ENCODE data around the gene CMTM2. TPM values are rescaled to one million over a fixed set of nuclear protein-coding genes. Genes with fewer than 3 reads are reported as not detected.

CMTM2 gene
- not detected in 2 replicates for total RNA-seq (2014; rRNA removed; shearing (Covaris generic))

DNA sequence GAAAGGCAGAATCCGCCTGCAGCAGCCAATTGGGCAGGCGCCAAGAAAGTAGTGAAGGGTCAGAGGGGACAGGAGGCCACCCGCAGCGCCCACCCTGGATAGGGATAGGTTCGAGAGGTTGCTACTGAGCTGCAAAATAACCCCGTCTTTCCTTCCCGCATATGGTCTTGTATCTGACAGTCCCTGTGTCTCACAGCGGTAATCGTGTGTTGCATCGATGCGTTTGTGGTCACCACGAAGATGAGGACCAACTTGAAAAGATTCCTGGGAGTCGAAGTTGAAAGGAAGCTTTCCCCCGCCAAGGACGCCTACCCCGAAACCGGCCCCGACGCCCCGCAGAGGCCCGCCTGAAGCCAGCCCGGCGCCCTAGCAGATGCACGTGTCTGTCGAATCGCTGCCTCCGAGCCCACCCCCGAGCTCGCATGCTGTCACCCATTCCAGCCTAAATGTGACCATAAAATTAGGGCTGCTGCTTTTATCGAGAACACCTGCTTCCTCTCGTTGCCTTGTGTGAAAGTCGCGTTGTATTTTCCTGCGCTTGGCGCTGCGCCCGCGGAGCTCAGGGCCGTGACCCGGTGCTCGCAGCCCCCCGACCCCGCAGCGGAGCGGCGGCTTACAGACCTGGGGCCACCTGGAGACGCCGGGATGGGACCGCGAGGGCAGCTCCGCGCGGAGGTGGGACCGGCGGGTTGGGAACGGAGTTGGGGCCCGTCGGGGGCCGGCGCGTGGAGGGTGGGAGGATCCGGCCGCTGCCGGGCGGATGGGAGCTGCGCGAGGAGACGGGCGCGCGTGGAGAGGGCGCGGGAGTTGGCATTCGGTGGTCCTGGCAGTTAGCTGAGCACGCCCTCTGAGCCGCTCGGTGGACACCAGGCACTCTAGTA lies at the start of gene CMTM2:
TSS of gene CMTM2 (plus strand) at position 813 of the 881 bp plus-strand sequence. CDS start 145 bp downstream, outside the sequence.
- DNase-seq (ENCODE audit: low spot score) = no peak

- DNase-seq (ENCODE audit: low spot score) = no peak
Measured at GRCh38 chr16:66529475-66529874, 49.8 kb upstream of the CMTM2 start.

GRCh38 chr16:66534376-66534799 lies 44.9 kb upstream of the CMTM2 start:
- DNase-seq (ENCODE audit: low spot score) = no peak

- no peak for DNase-seq (ENCODE audit: low spot score)
Measured at GRCh38 chr16:66536525-66536924, 42.7 kb upstream of the CMTM2 start.

GRCh38 chr16:66537236-66537635 lies 42.0 kb upstream of the CMTM2 start:
- DNase-seq (ENCODE audit: low spot score) = no peak

DNA sequence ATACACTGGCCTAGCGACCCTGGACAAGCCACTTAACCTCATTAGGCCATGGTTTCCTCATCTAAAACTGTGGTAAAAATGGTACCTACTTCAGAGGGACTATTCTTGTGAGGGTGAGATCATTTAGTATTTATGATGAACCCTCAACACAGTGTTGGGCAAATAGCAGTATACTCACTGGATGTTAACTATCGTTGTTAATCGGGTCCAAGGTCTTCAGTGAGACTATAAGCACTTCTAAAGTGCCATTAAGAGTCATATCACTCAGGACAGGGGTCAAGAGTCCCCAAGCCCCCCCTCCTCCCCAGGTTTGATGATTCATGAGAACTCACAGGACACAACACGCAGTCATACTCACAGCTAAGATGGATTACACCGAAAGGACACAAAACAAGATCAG lies 40.4 kb upstream of the CMTM2 start:
- no peak for DNase-seq (ENCODE audit: low spot score)

DNA sequence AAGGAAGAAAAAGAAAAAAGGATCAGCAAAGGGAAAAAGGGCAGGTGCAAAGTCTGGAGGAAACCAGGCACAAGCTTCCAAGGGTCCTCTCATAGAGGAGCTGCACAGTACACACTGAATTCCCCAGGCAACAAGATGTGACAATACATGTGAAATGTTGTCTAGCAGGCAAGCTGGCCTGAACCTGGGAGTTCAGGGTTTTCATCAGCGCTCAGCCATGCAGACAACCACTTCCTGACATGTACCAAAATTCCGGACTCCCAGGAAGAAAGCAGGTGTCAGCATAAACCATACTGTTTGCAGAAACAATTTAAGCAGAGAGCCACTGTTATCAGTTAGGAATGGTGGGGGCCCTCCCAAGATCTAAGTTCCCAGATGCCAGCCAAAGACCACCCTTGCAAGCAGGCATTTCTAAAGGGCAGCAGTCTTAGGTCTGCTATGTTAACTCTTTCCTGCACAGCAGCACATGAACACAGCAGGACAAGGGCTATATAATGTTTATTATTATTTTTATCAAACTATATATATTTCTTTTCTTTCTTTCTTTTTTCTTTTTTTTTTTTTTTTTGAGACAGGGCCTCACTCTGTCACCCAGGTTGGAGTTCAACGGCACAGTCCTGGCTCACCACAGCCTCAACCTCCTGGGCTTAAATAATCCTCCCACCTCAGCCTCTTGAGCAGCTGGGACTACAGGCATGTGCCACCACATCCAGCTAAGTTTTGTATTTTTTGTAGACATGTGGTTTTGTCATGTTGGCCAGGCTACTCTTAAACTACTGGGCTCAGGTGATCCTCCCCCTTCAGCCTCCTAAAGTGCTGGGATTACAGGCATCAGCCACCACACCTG lies 39.4 kb upstream of the CMTM2 start:
- no peak for DNase-seq (ENCODE audit: low spot score)

DNA sequence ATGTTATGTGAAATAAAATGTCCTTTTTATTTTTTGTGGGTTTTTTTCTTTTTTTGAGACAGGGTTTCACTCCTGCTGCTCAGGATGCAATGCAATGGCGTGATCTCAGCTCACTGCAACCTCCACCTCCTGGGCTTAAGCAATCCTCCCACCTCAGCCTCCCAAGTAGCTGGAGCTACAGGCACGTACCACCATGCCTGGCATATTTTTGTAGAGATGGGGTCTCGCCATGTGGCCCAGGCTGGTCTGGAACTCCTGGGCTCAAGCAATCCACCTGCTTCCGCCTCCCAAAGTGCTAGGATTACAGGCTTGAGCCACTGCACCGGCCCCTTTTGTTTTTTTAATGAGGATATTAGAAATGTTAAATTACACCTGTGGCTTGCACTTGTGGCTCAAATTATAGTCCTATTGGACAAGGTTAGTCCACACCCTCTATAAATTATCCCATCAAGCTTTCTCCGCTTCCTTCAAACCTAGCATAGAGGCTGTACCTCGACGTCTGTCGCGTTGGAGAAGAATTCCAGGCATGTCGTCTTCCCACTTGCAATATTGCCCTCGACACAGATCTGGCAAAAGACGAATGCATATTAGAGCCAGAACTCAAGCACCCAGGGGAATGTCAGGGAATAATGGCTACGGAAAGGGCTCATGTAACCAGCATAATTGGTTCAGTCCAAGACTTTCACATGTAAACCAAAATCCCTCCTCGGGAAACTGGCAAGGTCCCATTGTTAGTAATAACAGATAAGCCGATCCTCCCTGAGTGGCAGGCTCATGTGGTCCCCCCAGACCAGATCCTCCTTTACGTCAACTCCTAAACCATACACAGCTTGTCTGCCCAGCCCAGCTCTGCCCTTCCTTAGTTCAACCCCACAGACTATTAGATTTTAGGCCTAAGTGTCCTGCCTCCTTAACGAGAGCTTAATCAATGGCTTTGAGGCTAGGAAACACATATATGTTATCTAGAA lies 37.6 kb upstream of the CMTM2 start:
- DNase-seq (ENCODE audit: low spot score) = no peak

DNA sequence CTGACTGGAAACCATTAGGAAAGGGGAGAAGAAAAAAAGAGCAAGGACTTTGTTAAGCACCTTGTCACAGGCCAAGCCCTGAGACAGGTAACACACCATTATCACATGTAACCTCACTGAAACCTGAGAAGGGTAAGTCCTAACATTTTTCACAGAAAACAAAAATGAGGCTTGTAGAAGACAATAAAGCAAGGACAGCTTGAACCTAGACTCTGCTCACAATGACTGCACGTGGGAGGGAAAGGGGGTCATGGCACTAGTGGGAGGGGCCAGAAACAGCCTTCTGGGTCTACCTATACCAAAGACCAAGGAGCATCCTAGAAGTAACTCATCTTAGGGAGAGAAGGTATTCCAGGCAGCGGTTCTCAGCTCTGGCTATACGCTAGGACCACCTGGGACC lies 36.9 kb upstream of the CMTM2 start:
- DNase-seq (ENCODE audit: low spot score) = no peak

- no peak for DNase-seq (ENCODE audit: low spot score)
Measured at GRCh38 chr16:66543541-66543940, 35.7 kb upstream of the CMTM2 start.

DNA sequence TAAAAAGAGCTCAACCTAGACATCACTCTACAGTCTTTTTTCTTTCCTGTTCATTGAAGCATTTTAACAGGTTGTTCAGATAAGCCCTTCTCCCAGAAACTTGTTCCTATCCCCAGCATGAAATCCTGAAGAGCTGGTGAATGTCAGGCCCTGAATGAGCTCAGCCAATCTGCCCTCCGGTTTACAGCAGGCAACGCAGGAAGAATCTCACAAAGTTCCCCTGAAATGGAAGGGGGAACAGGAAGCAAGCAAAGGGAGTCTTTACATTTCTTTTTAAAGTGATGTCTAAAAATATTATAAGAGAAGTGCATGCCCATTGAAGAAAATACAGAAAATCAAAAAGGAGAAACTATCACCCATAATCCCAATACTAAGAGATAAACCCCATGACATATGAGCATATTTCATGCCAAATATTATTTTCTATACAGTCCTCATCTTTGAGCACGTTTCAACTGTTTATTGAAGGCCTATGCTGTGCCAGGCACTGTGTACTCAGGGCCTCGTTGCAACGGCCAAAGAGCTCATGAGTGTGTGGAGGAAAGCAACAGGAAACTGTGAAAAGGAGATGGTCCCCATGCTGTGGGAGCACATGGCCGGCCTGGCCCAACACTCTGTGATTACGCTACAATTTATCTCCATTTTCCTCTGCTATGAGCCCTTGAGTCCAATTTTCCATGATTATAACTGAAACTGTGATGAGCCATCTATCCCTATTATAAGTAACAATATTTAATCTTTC lies 35.1 kb upstream of the CMTM2 start:
- DNase-seq (ENCODE audit: low spot score) = no peak

DNA sequence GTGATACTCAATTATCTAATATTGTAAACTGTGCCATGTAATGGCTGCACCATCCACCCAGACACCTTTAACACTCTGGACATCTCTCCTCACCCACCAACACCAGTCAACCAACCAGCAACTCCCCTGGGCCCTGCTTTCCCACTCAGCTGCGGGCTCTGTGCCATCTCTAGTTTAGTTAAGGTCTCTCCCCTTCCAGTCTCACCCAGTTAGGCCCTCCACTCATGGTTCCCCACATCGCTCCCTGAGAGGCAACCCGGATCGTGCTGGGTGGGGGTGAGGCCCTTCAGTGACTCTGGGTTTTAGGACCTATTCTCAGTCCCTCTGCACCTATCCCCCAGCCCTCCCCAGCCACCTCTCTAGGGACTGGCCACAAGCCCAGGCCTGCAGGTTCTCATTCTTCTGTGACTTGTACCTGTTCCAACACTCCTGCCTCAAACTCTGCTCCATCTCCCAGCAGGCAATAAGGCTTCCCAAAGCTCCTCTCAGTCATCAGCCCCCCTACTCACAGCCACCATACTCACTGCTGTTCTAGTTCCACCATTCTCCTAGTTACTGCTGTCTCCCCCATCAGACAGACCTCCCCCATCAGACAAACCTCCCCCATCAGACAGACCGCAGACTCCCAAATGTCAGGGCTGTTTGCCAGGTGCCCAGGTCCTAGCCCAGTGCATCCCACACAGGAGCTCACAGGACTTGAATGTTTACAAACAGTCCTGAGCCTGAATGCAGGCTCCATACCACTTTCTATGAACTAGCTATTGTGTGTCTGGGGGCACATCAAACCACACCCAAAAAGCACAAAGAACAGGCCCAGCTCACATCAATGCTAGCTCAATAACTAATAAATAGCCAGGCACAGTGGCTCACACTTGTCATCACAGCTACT lies 31.9 kb upstream of the CMTM2 start:
- DNase-seq (ENCODE audit: low spot score) = no peak

DNA sequence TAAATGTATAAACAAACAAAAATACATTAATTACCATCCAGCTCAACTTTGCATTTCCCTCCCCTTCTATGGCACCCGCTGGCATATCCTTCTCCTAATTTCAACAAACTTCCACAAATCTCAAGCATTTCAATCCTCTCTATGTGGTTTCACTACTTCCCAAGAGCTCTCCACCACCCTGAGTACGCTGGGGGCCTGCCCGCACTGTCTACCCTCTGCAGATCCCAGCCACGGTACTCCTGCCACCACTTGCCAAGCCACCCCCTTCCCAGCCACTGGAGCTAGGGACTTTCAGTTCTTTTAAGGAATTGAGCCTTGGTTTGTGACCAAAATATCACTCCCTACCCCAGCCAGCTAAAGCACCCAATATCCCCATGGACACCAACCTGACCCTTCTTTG lies 31.2 kb upstream of the CMTM2 start:
- no peak for DNase-seq (ENCODE audit: low spot score)

- no peak for DNase-seq (ENCODE audit: low spot score)
Measured at GRCh38 chr16:66548868-66549267, 30.4 kb upstream of the CMTM2 start.

DNA sequence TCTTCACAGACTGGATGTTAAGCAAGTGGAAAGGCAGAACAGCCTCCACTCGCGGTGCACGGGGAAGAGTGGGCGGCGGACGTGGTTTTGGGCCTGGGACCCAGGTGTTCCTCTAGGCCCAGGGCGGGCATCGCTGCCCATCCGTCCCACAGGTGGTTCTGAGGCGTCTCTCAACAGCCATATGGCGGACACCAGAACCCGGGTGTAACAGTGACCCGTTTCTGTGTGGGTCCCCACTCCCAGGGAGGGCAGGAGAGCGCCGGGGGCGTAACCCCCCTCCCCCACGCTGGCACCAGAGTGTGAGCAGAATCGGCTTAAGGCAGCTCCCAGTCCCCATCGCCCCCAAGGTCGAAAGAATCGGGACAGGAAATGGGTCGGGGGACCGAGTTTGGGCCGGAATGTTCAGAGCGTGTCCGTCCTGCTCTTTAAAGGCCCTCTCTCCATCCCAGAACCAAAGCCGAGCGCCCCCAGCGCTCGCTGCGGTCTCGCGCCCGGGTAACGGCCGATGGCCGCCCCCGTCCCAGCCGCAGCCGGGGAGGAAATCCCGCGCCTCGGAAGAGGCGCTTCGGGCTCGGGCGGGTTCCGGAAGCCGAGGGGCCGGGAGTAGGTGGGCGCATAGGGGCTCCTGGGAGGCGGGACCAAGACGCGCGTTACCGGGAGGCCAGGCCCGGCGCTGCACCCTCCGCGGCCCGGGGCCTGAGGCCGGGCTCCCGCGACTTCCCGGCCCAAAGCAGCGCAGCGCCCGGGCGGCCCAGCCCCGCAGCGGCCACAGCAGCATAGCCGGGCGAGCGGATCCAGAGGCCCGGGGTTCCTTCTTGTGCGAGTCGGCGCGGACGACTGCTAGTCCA lies 29.8 kb upstream of the CMTM2 start, which contains the start of gene TK2:
TSS of gene TK2 (minus strand) at position 839 of the 848 bp plus-strand sequence. CDS start at position 778, 61 bp downstream.
- no peak for DNase-seq (ENCODE audit: low spot score)

DNA sequence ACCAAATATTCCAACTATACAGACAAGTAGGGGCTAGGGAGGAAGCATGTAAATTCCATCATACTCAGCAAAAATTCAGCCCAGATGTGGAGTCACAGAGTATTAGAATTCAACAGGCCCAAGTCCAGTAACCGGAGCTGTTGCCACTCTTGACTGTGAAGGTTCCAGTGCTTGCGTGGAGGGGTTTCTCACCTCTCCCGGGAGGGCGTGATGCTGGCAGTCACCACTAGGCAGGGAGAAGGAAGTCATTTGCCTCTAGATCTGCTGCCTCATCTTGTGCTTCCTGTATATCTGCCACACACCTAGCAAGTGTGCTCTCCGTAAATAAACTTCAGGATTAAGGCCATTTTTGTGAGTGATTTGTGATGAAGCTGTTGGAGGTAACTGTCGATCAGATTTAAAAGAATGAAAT lies 27.9 kb upstream of the CMTM2 start:
- peak; percentile 63 for DNase-seq (ENCODE audit: low spot score)

- peak; percentile 12 for DNase-seq (ENCODE audit: low spot score)
Measured at GRCh38 chr16:66551788-66552285, 27.4 kb upstream of the CMTM2 start.

All from HT-29 (cell line).